ENCODE results near the gene PCSK2.

PCSK2 gene

DNA sequence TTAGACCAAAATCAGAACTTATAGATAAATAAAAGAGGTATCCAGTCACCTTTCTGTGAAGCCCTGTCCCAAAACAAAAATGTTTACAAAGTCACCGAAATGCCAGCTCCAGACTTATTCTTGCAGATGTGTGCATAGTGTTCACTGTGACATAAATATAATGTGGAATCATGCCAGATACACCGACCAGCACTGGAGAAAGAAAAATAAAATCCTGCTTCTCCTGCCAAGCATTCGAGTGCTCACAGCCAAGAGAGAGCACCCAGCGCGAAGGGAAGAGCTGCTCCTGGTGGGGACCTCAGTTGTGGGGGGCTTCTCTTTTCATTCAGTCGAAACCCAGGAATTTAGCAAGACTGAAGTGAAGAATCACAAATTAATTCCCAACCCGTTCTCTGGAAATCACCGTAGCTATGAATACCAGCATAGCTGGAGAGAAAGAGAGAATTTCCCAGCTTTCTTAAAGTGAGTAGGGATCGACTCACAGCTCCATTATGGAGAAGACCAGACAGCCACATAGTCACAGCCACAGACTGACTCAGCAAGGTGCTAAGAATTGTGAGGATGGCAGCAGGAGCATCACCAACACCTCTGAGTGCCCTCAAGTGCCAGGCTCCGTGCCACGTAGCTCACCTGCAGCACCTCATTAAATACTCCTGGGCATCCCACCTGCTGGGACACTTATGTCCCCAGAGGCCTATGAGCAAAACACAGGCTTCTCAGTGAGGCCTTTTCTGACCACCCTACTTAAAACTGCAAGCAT lies 271.2 kb downstream of the PCSK2 start:
- no peaks in the 10 kb centered on the region for H3K27me3 ChIP-seq (replicated peaks; ENCODE audit: control insufficient read depth, insufficient read depth, low read length)
- DNase-seq (ENCODE audit: extremely low read depth, insufficient read length): no peak

DNA sequence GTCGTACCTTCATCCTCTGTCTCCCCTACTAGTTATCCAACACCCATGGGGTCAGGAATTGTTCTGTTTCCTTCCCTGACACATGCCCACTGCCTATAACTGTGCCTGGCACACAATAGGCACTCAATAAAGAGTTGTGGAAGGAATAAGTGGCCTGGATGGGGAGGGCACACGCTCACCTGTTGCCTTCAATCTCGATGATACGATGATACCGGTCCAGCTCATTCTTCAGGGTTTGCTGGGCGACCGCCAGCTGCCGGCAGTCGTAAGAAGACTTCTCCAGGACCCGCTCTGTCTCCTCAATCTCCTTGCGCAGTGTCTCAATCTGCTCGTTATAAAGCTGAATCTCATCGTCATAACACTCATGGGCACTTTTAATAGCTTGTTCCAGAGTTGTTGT lies 271.8 kb downstream of the PCSK2 start:
- no peak overlapping the region for H3K4me3 ChIP-seq (replicated peaks; ENCODE audit: low read depth, low read length)
- H3K36me3 ChIP-seq (ENCODE audit: control insufficient read depth, insufficient read depth, low read length): no peaks in the 10 kb centered on the region
- DNase-seq (ENCODE audit: extremely low read depth, insufficient read length): no peak
- no peak for TF ChIP-seq CTCF (IDR thresholded peaks at IDR 0.05; ENCODE audit: insufficient read depth, low read length, poor library complexity, severe bottlenecking)
- H3K27me3 ChIP-seq (replicated peaks; ENCODE audit: control insufficient read depth, insufficient read depth, low read length): no peaks in the 10 kb centered on the region

More for the DNA sequence above, 271.2 kb downstream of the PCSK2 start:
- Histone ChIP-seq H3K4me3 (replicated peaks; ENCODE audit: low read depth, low read length) (no peak overlapping the region), H3K36me3 (ENCODE audit: control insufficient read depth, insufficient read depth, low read length) (no peaks in the 10 kb centered on the region)
- TF ChIP-seq CTCF (IDR thresholded peaks at IDR 0.05; ENCODE audit: insufficient read depth, low read length, poor library complexity, severe bottlenecking): no peak

DNA sequence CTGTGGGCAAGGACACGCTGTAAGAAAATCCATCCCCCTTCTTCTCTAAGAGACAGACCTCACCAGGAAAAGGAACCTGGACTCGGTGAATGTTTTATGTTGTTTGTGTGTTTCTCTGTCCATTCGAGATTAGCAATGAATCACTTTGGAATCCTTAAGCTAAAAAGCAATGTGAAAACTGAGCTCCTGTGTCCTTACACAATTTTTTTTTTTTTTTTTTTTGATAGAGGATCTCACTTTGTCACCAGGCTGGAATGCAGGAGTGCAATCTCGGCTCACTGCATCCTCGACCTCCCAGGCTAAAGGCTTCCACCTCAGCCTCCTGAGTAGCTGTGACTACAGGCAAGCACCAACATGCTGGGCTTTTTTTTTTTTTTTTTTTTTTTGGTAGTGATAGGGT lies 272.2 kb downstream of the PCSK2 start:
- no peak overlapping the region for H3K4me3 ChIP-seq (replicated peaks; ENCODE audit: low read depth, low read length)
- TF ChIP-seq CTCF (IDR thresholded peaks at IDR 0.05; ENCODE audit: insufficient read depth, low read length, poor library complexity, severe bottlenecking): no peak
- no peak for DNase-seq (ENCODE audit: extremely low read depth, insufficient read length)
- H3K27me3 ChIP-seq (replicated peaks; ENCODE audit: control insufficient read depth, insufficient read depth, low read length): no peaks in the 10 kb centered on the region
- no peaks in the 10 kb centered on the region for H3K36me3 ChIP-seq (ENCODE audit: control insufficient read depth, insufficient read depth, low read length)

DNA sequence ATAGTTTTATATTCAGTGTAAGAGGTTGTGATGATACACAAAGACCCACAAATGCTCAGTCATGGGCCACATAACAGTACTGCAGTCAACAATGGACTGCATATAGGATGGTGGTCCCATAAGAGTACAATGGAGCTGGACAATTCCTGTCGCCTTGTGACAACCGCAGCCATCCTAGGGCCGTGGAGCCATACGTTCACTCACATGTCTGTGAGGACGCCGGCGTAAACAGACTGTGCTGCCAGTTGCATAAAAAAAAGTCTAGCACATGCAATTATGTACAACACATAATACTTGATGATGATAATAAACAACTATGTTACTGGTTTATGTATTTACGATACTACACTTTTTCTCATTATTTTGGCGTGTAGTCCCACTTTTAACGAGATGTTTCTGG lies 273.4 kb downstream of the PCSK2 start:
- Histone ChIP-seq H3K27me3 (replicated peaks; ENCODE audit: control insufficient read depth, insufficient read depth, low read length) (no peaks in the 10 kb centered on the region), H3K4me3 (replicated peaks; ENCODE audit: low read depth, low read length) (no peak overlapping the region), H3K36me3 (ENCODE audit: control insufficient read depth, insufficient read depth, low read length) (no peaks in the 10 kb centered on the region)
- TF ChIP-seq CTCF (IDR thresholded peaks at IDR 0.05; ENCODE audit: insufficient read depth, low read length, poor library complexity, severe bottlenecking): no peak
- no peak for DNase-seq (ENCODE audit: extremely low read depth, insufficient read length)

DNA sequence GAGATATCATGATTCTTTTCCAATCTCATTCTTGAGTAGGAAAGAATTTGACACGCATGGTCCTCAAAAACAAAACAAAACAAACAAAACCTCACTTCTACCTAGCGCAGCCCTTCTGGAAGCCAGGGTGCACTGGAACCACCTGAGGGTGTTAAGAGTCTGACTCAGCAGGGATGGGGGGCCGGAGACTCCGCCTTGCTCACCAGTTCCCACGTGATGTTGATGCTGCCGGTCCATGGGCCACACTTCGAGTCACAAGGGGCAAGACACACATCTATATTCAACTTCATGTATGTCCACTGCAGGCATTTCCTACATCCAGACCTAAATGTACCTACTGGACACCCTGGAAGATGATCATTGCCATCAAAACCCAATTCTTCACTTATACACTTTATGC lies 274.0 kb downstream of the PCSK2 start:
- DNase-seq (ENCODE audit: extremely low read depth, insufficient read length): no peak
- TF ChIP-seq CTCF (IDR thresholded peaks at IDR 0.05; ENCODE audit: insufficient read depth, low read length, poor library complexity, severe bottlenecking): no peak
- Histone ChIP-seq H3K36me3 (ENCODE audit: control insufficient read depth, insufficient read depth, low read length) (no peaks in the 10 kb centered on the region), H3K4me3 (replicated peaks; ENCODE audit: low read depth, low read length) (no peak overlapping the region), H3K27me3 (replicated peaks; ENCODE audit: control insufficient read depth, insufficient read depth, low read length) (no peaks in the 10 kb centered on the region)

- no peak for DNase-seq (ENCODE audit: extremely low read depth, insufficient read length)
- no peaks in the 10 kb centered on the region for H3K36me3 ChIP-seq (ENCODE audit: control insufficient read depth, insufficient read depth, low read length)
- H3K27me3 ChIP-seq (replicated peaks; ENCODE audit: control insufficient read depth, insufficient read depth, low read length): no peaks in the 10 kb centered on the region
- no peak for TF ChIP-seq CTCF (IDR thresholded peaks at IDR 0.05; ENCODE audit: insufficient read depth, low read length, poor library complexity, severe bottlenecking)
- H3K4me3 ChIP-seq (replicated peaks; ENCODE audit: low read depth, low read length): no peak overlapping the region
Observed at GRCh38 chr20:17501701-17502100, 274.9 kb downstream of the PCSK2 start.
